IMR-90 (cell line): ENCODE results near the gene CAPRIN1. TPM values are rescaled to one million over a fixed set of nuclear protein-coding genes. Genes with fewer than 3 reads are reported as not detected.

Experiments used
- ATAC-seq: fragments of 200-7000 bp; cut with Tn5 transposase; 2 replicates; pipeline ENCODE4 v1.9.1; 2020; ENCODE audit warnings: low read depth, mild to moderate bottlenecking, moderate library complexity
- BruUV-seq: library from RNA; stranded (reverse); fragments of 400-500 nt; replicated peaks from 2 replicates; lab custom pipeline; 2021; lab: Mats Ljungman, UMichigan
- CTCF ChIA-PET: fragments of 300-600 bp; formaldehyde crosslinking; extraction: SDS; loops from one replicate; lab custom pipeline; 2021; ENCODE audit warnings: antibody characterized with exemption; lab: Yijun Ruan, JAX
- POLR2A ChIA-PET: fragments of 300-600 bp; sonication (Branson Sonifier 250); formaldehyde crosslinking; loops from one replicate; lab custom pipeline; 2022; ENCODE audit warnings: antibody characterized with exemption; ENCODE audit not compliant: unreplicated experiment; lab: Charles Lee
- DNase-seq: peaks from one replicate; pipeline ENCODE4 v3.0.0; 2013
- H2AFZ ChIP-seq: replicated peaks from 2 replicates; pipeline ENCODE3; 2013; ENCODE audit warnings: low read length, mild to moderate bottlenecking; ENCODE audit not compliant: poor library complexity
- H2AK5ac ChIP-seq: 2 replicates; pipeline ENCODE4 v1.6.1; 2013; ENCODE audit warnings: low read depth, low read length, inconsistent platforms
- H2AK9ac ChIP-seq: replicated peaks from 2 replicates; pipeline ENCODE3; 2013; ENCODE audit warnings: mild to moderate bottlenecking, low read depth, low read length, moderate library complexity; ENCODE audit not compliant: poor library complexity
- H2BK120ac ChIP-seq: 2 replicates; pipeline ENCODE4 v1.6.1; 2013; ENCODE audit warnings: low read depth, low read length, inconsistent platforms
- H2BK15ac ChIP-seq: 3 replicates; pipeline ENCODE4 v1.6.1; 2013; ENCODE audit warnings: low read depth, low read length, inconsistent platforms
- H2BK20ac ChIP-seq: 2 replicates; pipeline ENCODE4 v1.6.1; 2013; ENCODE audit warnings: low read depth, mild to moderate bottlenecking, inconsistent platforms, low read length, moderate library complexity
- H2BK5ac ChIP-seq: 2 replicates; pipeline ENCODE4 v1.6.1; 2013; ENCODE audit warnings: mild to moderate bottlenecking, low read depth, low read length, inconsistent platforms; ENCODE audit not compliant: poor library complexity, severe bottlenecking
- H3K14ac ChIP-seq: replicated peaks from 2 replicates; pipeline ENCODE4 v1.6.1; 2013; ENCODE audit warnings: low read depth, low read length, inconsistent platforms
- H3K18ac ChIP-seq: 2 replicates; pipeline ENCODE4 v1.6.1; 2013; ENCODE audit warnings: low read depth, low read length, control low read depth
- H3K23ac ChIP-seq: 2 replicates; pipeline ENCODE4 v1.6.1; 2013; ENCODE audit warnings: low read depth, low read length, inconsistent platforms
- H3K27ac ChIP-seq: 2 replicates; pipeline ENCODE4 v1.5.1; 2013; ENCODE audit warnings: mild to moderate bottlenecking, control low read depth, low read length; ENCODE audit not compliant: insufficient read depth
- H3K27me3 ChIP-seq: 2 replicates; pipeline ENCODE4 v1.6.1; 2013; ENCODE audit warnings: low read length; ENCODE audit not compliant: control insufficient read depth, insufficient read depth
- H3K36me3 ChIP-seq: 2 replicates; pipeline ENCODE4 v1.6.1; 2013; ENCODE audit warnings: low read length, mixed read lengths; ENCODE audit not compliant: control insufficient read depth, insufficient read depth
- H3K4ac ChIP-seq: 2 replicates; pipeline ENCODE4 v1.6.1; 2013; ENCODE audit warnings: low read depth, low read length, inconsistent platforms
- H3K4me1 ChIP-seq: 2 replicates; pipeline ENCODE4 v1.6.1; 2013; ENCODE audit warnings: low read length, mixed read lengths; ENCODE audit not compliant: control insufficient read depth, insufficient read depth
- H3K4me2 ChIP-seq: 2 replicates; pipeline ENCODE4 v1.6.1; 2013; ENCODE audit warnings: low read depth, mild to moderate bottlenecking, control low read depth, low read length, moderate library complexity
- H3K4me3 ChIP-seq: 2 replicates; pipeline ENCODE4 v1.5.1; 2013; ENCODE audit warnings: low read depth, mild to moderate bottlenecking, control low read depth, low read length, moderate library complexity; ENCODE audit not compliant: insufficient read depth
- H3K56ac ChIP-seq: 2 replicates; pipeline ENCODE4 v1.6.1; 2013; ENCODE audit warnings: low read length, inconsistent platforms; ENCODE audit not compliant: insufficient read depth; ENCODE audit errors: extremely low read depth
- H3K79me1 ChIP-seq, 2 experiments: 2 replicates each; pipeline ENCODE4 v1.6.1; 2013; ENCODE audit warnings: low read length in 2 of 2, inconsistent platforms in 1 of 2, low read depth in 1 of 2
- H3K9ac ChIP-seq: 2 replicates; pipeline ENCODE4 v1.6.1; 2013; ENCODE audit warnings: low read depth, low read length, control low read depth
- H3K9me1 ChIP-seq: 2 replicates; pipeline ENCODE4 v1.6.1; 2013; ENCODE audit warnings: low read length, inconsistent platforms; ENCODE audit not compliant: insufficient read depth
- H3K9me3 ChIP-seq: 2 replicates; pipeline ENCODE4 v1.6.1; 2013; ENCODE audit warnings: low read length; ENCODE audit not compliant: control insufficient read depth, insufficient read depth
- H4K20me1 ChIP-seq: 2 replicates; pipeline ENCODE4 v1.6.1; 2013; ENCODE audit warnings: low read length, inconsistent platforms; ENCODE audit not compliant: insufficient read depth
- H4K5ac ChIP-seq: 2 replicates; pipeline ENCODE4 v1.6.1; 2013; ENCODE audit warnings: mild to moderate bottlenecking, low read depth, low read length, control low read depth
- H4K8ac ChIP-seq, 2 experiments: 2 replicates each; pipeline ENCODE4 v1.6.1; 2013; ENCODE audit warnings: low read depth in 2 of 2, low read length in 2 of 2, control low read depth in 1 of 2, inconsistent platforms in 1 of 2
- H4K91ac ChIP-seq: 2 replicates; pipeline ENCODE4 v1.6.1; 2013; ENCODE audit warnings: low read depth, low read length, inconsistent platforms; ENCODE audit not compliant: insufficient read depth
- BHLHE40 ChIP-seq: fragments of 150-350 bp; IDR thresholded peaks from 2 replicates; pipeline ENCODE4 v1.6.1; 2016; ENCODE audit warnings: mild to moderate bottlenecking, low read depth, low read length
- CHD1 ChIP-seq: IDR thresholded peaks from 2 replicates; pipeline ENCODE4 v1.6.1; 2012; ENCODE audit warnings: low read depth, low read length, improper control_type of control experiment
- MAZ ChIP-seq: IDR thresholded peaks from 2 replicates; pipeline ENCODE4 v1.6.1; 2012; ENCODE audit warnings: low read depth, mild to moderate bottlenecking, low read length, improper control_type of control experiment, moderate library complexity, borderline replicate concordance
- MXI1 ChIP-seq: IDR thresholded peaks from 2 replicates; pipeline ENCODE4 v1.6.1; 2012; ENCODE audit warnings: low read depth, mild to moderate bottlenecking, low read length, moderate library complexity, borderline replicate concordance
- NFE2L2 ChIP-seq: fragments of 150-350 bp; IDR thresholded peaks from 2 replicates; pipeline ENCODE4 v1.6.1; 2016; ENCODE audit warnings: low read depth, mild to moderate bottlenecking, low read length
- POLR2A ChIP-seq: IDR thresholded peaks from 2 replicates; pipeline ENCODE4 v1.6.1; 2012; ENCODE audit warnings: mild to moderate bottlenecking, low read depth, low read length
- RCOR1 ChIP-seq: IDR thresholded peaks from 2 replicates; pipeline ENCODE4 v1.6.1; 2012; ENCODE audit warnings: mild to moderate bottlenecking, low read length, improper control_type of control experiment; ENCODE audit not compliant: insufficient replicate concordance
- WGBS, 2 experiments: methylation state at CpG; one replicate each; pipeline versions ENCODE4 v1.1.5 to v1.1.7; 2013; ENCODE audit warnings: missing lambda C conversion rate in 2 of 2; ENCODE audit not compliant: insufficient read length in 1 of 2; ENCODE audit errors: extremely low coverage in 2 of 2; 5-methylcytosine and 5-hydroxymethylcytosine counted together
- dilution Hi-C: fragments of 300-500 bp; cut with HindIII; formaldehyde crosslinking; loops from one replicate; pipeline ENCODE4 v1.14.3; 2018; ENCODE audit warnings: low sequenced_read_pairs; ENCODE audit not compliant: unreplicated experiment
- in situ Hi-C: fragments of 300-500 bp; cut with MboI; formaldehyde crosslinking; loops from 3 replicates; pipeline ENCODE4 v1.14.3; 2019; ENCODE audit warnings: low sequenced_read_pairs, inconsistent platforms, mixed read lengths
- intact Hi-C: fragments of 100-400 bp; cut with micrococcal nuclease; formaldehyde crosslinking; loops from 2 replicates; pipeline ENCODE4 v1.10.0; 2022
- polyA plus RNA-seq, 3 experiments: library from polyadenylated mRNA; depleted of rRNA; stranded (reverse); fragments of >200 nt; gene quantifications; 2 replicates each; pipeline ENCODE4 v1.2.3, GENCODE V29; 2012; ENCODE audit warnings: low replicate concordance in 1 of 3
- total RNA-seq: library from RNA; depleted of rRNA; stranded (reverse); fragments of >200 nt; gene quantifications from 2 replicates; pipeline ENCODE4 v1.2.3, GENCODE V29; 2012

CAPRIN1 gene
- total and polyA plus RNA-seq, 2 of the 4 experiments (the other 2 are of a cell fraction) = 127 to 253 TPM

- no peaks in the 10 kb centered on the region for H3K9me1 ChIP-seq
- WGBS, 2 experiments = 0% methylated on average over 62 of the region's 82 CpGs; no CpG with 5 or more reads in 1 of the 2 experiments
- peak overlapping the region; percentile 89 to 94; a peak in 2 of 4 replicates for H4K8ac ChIP-seq
- H2BK15ac ChIP-seq = no peak overlapping the region
- TF ChIP-seq MXI1 = 0 out of 2 replicates have a peak, but pooled peaks have one; percentile 63
- TF ChIP-seq BHLHE40 = peak; percentile 35; the same call in 1 of the 2 replicates
- peak; percentile 83 for TF ChIP-seq CHD1
- TF ChIP-seq POLR2A = peak; percentile 55; the same call in 1 of the 2 replicates
- peak; percentile 83 for TF ChIP-seq MAZ
- TF ChIP-seq RCOR1 = no peak
- TF ChIP-seq NFE2L2 = no peak
- H3K23ac ChIP-seq = peak overlapping the region; percentile 99
- H3K36me3 ChIP-seq = peaks cover 8% of the 10 kb centered on the region; the same call in 1 of the 2 replicates
- no peak overlapping the region; the same call in 1 of the 2 replicates for H4K5ac ChIP-seq
- H3K9ac ChIP-seq = peak overlapping the region; percentile 97
- ChIA-PET CTCF (no interaction called here), POLR2A (no interaction called here)
- H2AK5ac ChIP-seq = peak overlapping the region; percentile 89; the same call in 1 of the 2 replicates
- BruUV-seq = no TSS peak
- H3K4me3 ChIP-seq = peak overlapping the region; percentile 67
- H3K18ac ChIP-seq = no peak overlapping the region; the same call in 1 of the 2 replicates
- H3K14ac ChIP-seq = peak overlapping the region; percentile 95
- DNase-seq (peak; percentile 84), ATAC-seq (peak; percentile 81)
- no peak overlapping the region for H2BK20ac ChIP-seq
- H2AFZ ChIP-seq = peak overlapping the region; percentile 97
- peak overlapping the region; percentile 92 for H3K56ac ChIP-seq
- no peak overlapping the region for H2BK120ac ChIP-seq
- H3K27me3 ChIP-seq = no peaks in the 10 kb centered on the region
- H3K4me2 ChIP-seq = peak overlapping the region; percentile 90
- peak overlapping the region; percentile 98 for H2BK5ac ChIP-seq
- intact Hi-C loops = loop anchor here (2.0 kb wide), 2 partner anchors 55 to 307 kb away; partner anchors contain the start of gene ABTB2
- H3K27ac ChIP-seq = peak overlapping the region; percentile 99
- H4K91ac ChIP-seq = peak overlapping the region; percentile 75
- peaks cover 42% of the 10 kb centered on the region for H4K20me1 ChIP-seq
- in situ Hi-C loops = no loop called here
- no peaks in the 10 kb centered on the region for H3K9me3 ChIP-seq
- dilution Hi-C loops = no loop called here
- peaks cover 0 to 7% of the 10 kb centered on the region in 2 experiments; a peak in 3 of 4 replicates for H3K79me1 ChIP-seq
- peaks cover 4% of the 10 kb centered on the region; the same call in 1 of the 2 replicates for H3K4me1 ChIP-seq
- H3K4ac ChIP-seq = peak overlapping the region; percentile 97
- H2AK9ac ChIP-seq = peak overlapping the region; percentile 98
Observed at GRCh38 chr11:34052036-34052607, 591 bp downstream of the CAPRIN1 start.
